Measurements from ENCODE around the gene RCAN2.
A peak's percentile ranks its signal among the peaks of the same experiment; 100 is the strongest.

RCAN2 gene

GRCh38 chr6:46306431-46306830, 184.8 kb downstream of the RCAN2 start:
- FAIRE-seq (no peak), DNase-seq (ENCODE audit: extremely low spot score, insufficient read length, low read depth) (no peak)

DNA sequence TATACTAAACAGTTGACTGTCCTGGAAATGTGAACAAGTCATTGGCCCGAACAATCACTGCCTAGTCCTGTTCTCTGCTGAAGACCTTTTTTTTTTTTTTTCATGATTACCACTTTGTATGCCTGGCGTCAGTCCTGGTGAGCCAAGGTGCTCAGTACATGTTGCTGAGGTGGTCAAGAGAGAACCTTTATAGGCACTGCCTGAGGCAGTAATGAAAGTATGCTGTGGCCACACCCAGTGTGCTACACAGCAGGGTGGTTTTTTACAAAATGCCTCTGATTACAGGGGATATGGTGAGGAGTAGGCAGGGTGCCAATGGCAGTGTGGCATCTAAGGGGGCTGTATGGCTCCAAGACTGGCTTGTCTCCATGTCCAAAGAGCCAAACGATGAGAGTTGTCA, 185.4 kb downstream of the RCAN2 start:
- DNase-seq (ENCODE audit: extremely low spot score, insufficient read length, low read depth) (no peak), FAIRE-seq (no peak)

DNA sequence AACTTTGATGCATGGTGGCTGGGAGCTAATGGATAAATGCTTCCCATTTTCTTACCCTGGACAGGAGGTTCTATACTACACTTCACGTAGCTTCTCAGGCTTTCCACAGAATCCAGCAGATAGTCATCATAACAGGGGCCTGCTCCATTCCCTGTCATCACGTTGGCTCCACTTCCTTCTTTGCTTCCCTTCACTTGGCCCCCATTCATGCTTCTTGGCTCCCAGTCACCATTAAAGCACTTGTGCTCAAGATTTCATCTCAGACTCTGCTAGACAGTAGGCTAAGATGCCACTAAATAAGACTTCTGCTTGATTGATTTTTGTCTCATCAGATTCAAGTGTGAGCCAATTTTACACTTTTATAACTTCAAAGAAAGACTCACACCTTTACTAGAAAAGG, 186.0 kb downstream of the RCAN2 start:
- DNase-seq (ENCODE audit: extremely low spot score, insufficient read length, low read depth): no peak
- no peak for FAIRE-seq

GRCh38 chr6:46302816-46303215, 188.4 kb downstream of the RCAN2 start:
- FAIRE-seq (no peak), DNase-seq (ENCODE audit: extremely low spot score, insufficient read length, low read depth) (no peak)

- DNase-seq (ENCODE audit: extremely low spot score, insufficient read length, low read depth): no peak
- FAIRE-seq: no peak
Measured at GRCh38 chr6:46302176-46302575, 189.1 kb downstream of the RCAN2 start.

- FAIRE-seq (no peak), DNase-seq (ENCODE audit: extremely low spot score, insufficient read length, low read depth) (no peak)
Measured at GRCh38 chr6:46299253-46299652, 192.0 kb downstream of the RCAN2 start.

DNA sequence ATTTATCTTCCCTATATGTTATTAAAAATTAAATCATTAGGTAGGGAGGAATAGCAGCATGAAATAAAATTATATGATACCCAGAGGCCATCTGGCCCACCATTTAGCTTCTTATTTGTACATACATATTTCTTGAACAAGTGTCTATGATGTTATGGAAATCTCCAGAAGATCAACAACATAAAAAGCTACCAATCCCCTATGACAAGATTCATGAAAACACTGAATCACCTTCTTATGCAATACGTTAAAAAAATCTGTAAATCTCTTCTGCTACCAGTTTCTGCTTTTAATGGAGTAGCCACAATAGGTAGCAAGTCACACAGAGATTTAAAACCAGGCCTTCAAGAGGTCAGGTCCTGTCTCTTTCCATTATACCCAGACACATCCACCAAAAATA, 194.7 kb downstream of the RCAN2 start:
- FAIRE-seq (no peak), DNase-seq (ENCODE audit: extremely low spot score, insufficient read length, low read depth) (no peak)

GRCh38 chr6:46293641-46294316, 197.5 kb downstream of the RCAN2 start:
- FAIRE-seq: peak; percentile 59
- DNase-seq (ENCODE audit: extremely low spot score, insufficient read length, low read depth): no peak

- FAIRE-seq (no peak), DNase-seq (ENCODE audit: extremely low spot score, insufficient read length, low read depth) (no peak)
Measured at GRCh38 chr6:46291880-46292279, 199.4 kb downstream of the RCAN2 start.

DNA sequence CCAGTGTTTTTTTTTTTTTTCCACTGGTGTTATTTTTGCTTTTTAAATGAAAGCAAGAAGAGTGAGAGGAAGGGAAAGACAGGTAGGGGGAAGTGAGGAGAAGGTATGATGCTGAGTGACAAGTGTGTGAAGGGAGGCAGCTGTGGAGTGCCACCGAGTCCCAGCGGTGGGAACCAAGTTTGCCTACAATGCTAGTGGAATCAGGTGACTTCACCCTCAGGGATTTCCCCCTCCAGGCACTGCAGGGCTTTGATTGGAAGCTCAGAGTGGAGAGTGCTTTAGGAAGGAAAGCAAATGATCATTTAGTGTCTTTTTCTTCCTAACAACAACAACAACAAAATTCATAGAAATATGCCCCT, 200.0 kb downstream of the RCAN2 start:
- DNase-seq (ENCODE audit: extremely low spot score, insufficient read length, low read depth) (no peak), FAIRE-seq (no peak)

- FAIRE-seq (no peak), DNase-seq (ENCODE audit: extremely low spot score, insufficient read length, low read depth) (no peak)
Measured at GRCh38 chr6:46290421-46291274, 200.6 kb downstream of the RCAN2 start.

DNA sequence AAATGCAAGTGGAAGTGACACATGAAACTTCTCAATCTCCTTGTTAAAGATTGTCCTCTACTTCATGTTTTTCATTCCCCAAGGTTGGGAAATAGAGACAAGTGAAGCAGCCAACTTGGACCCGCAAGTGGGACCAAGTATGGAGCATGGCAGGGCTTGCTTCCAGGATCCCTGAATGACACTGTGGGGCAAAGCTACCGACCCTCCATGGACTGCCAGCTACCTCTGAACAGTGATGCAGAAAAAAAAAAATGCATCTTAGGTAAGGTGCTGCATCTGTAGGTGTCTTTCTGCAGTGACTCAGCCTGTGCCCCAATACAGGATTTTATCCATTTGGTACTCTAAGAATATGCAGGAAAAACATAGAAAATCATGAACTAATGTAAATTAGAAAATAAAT, 201.4 kb downstream of the RCAN2 start:
- DNase-seq (ENCODE audit: extremely low spot score, insufficient read length, low read depth) (no peak), FAIRE-seq (no peak)

GRCh38 chr6:46288835-46289234, 202.4 kb downstream of the RCAN2 start:
- no peak for DNase-seq (ENCODE audit: extremely low spot score, insufficient read length, low read depth)
- FAIRE-seq: no peak

DNA sequence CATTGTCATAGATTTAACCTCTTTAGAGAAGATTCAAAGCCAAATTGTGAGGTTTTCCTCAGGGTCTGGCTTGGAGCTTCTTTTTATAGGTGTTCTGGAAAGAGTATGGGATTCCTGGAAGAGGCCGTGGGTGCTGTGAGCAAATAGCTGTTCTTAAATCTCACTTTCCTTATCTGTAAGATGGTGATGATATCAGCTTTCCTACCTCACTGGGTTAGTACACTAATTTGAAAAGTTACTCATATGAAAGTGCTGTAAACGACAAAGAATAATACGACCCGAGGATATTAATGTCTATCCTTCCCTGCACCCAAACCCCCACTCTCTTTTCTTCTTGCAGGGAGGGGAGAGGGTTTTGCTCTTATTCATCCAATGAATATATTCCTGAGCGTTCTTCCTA, 203.6 kb downstream of the RCAN2 start:
- no peak for FAIRE-seq
- DNase-seq (ENCODE audit: extremely low spot score, insufficient read length, low read depth): no peak

GRCh38 chr6:46287043-46287442, 204.2 kb downstream of the RCAN2 start:
- DNase-seq (ENCODE audit: extremely low spot score, insufficient read length, low read depth) (no peak), FAIRE-seq (no peak)

DNA sequence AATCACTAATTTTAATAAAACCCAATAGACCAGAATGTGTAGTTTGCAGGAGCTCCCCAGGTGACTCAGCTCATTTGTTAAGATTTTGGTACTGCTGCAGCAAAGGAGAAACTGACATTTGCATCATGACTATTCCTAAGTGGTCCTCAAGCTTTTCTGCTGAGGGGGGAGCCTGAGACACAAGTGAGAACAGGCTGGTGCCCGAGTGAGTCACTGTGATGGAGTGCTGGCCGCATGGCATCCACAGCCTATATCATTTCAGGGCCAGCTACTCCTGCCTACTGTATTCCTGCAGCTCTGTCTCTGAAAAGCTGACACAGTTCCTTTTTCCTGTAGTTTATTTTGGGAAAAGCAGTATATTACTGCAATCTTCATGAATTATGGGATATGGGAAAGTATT, 206.8 kb downstream of the RCAN2 start:
- DNase-seq (ENCODE audit: extremely low spot score, insufficient read length, low read depth): no peak
- no peak for FAIRE-seq

- DNase-seq (ENCODE audit: extremely low spot score, insufficient read length, low read depth): no peak
- FAIRE-seq: no peak
Measured at GRCh38 chr6:46281110-46281509, 210.1 kb downstream of the RCAN2 start.

DNA sequence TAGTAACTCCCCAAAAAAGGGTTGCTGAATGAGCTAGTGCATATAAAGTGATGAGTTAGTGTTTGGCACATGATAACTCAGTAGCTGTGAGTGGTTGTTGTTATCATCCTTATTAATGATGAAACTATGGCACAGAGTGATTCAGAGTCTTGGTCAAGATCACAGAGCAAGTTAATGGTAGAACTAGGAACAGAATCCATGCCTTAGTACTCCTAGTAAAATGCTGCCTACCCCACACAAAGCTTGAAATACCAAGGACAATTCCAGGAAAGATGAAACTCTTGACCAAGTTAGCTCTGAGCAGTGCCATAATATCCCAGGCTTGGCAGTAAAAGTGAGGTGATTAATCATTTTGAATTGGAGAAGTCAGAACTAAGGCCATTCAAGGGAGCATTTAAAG, 211.4 kb downstream of the RCAN2 start:
- FAIRE-seq (no peak), DNase-seq (ENCODE audit: extremely low spot score, insufficient read length, low read depth) (no peak)

- FAIRE-seq (no peak), DNase-seq (ENCODE audit: extremely low spot score, insufficient read length, low read depth) (no peak)
Measured at GRCh38 chr6:46276576-46277142, 214.6 kb downstream of the RCAN2 start.

DNA sequence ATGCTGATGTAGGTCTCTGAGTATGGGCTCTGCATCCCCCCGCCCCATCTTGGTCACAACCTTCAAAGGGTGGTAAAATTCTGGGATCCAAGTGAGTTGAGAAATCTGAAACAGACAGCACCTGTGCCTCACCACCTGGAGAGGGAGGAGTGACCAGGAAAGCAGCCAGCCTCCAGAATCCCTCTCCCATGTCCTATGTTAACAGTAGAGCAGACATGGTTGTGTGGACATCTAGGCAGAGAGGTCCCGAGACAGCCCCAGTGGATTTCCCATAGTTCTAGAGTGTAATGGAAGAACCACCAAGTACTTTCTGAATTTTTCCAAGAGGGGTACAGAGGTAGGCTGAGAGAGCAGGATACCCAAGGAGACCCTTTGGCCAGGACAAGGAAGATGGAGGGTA, 216.7 kb downstream of the RCAN2 start:
- FAIRE-seq (no peak), DNase-seq (ENCODE audit: extremely low spot score, insufficient read length, low read depth) (no peak)

DNA sequence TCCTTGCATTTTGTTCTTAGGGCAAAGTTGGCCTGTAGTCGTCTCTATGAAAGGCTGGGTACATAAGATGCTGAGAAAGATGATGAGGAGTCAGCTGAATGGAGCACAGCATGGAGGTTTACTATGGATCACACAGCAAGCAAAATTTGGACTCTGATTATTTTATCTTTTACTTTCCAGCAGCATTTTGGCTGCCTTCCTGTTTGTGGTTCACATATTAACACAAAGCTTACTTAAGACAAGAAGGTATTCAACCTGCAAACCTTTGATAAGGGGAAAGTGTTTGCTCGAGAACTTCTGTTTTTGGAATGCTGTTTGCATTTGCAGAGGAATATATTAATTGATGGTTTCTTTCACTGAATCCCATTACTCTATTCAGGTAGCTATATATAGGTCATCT, 217.3 kb downstream of the RCAN2 start:
- no peak for DNase-seq (ENCODE audit: extremely low spot score, insufficient read length, low read depth)
- FAIRE-seq: no peak

Measured in GM18507 (cell line).